Measurements from ENCODE around the gene RPS13. TPM values are rescaled to one million over a fixed set of nuclear protein-coding genes. Genes with fewer than 3 reads are reported as not detected.

The RPS13 gene
- total RNA-seq, 4 donors from 2014 or later, result 543 to 1,614 (median 1,223) TPM

GRCh38 chr11:17076517-17077239 lies 789 bp downstream of the RPS13 start:
- Histone ChIP-seq H3K27ac (peak overlapping the region; percentile 64 to 95 (median 85)), H3K4me3 (replicated peaks in 1 of 3) (peak overlapping the region; percentile 59 to 83 (median 82)), H3K9me3 (no peaks in the 10 kb centered on the region), H3K36me3 (peaks cover 24% of the 10 kb centered on the region in 2 donors), H3K27me3 (no peaks in the 10 kb centered on the region), H3K4me1 (peaks cover 19 to 21% of the 10 kb centered on the region in 2 donors)
- intact Hi-C loops (cut with DNase I), result loop anchor here (5.0 to 10.0 kb wide), 2 partner anchors 62 to 131 kb away; partner anchors contain the start of genes PIK3C2A and PLEKHA7
- WGBS, 2 donors, result 21 to 22% methylated on average over 14 to 15 of the region's 15 CpGs
- DNase-seq, result no peak
- no peak for TF ChIP-seq POLR2A (IDR thresholded peaks at IDR 0.05)
- TF ChIP-seq CTCF (IDR thresholded peaks at IDR 0.05), result no peak

GRCh38 chr11:17075506-17075905 lies 2.0 kb downstream of the RPS13 start:
- TF ChIP-seq POLR2A (IDR thresholded peaks at IDR 0.05) (no peak), CTCF (IDR thresholded peaks at IDR 0.05) (no peak)
- intact Hi-C loops (cut with DNase I), result loop anchor here (5.0 to 10.0 kb wide), 2 partner anchors 61 to 132 kb away; partner anchors contain the start of genes PIK3C2A and PLEKHA7
- H3K27ac ChIP-seq, result no peak overlapping the region

GRCh38 chr11:17073370-17074027 lies 4.0 kb downstream of the RPS13 start:
- intact Hi-C loops (cut with DNase I), result loop anchor here (10.0 kb wide), 1 partner anchor 59 kb away; the partner anchor contains the start of gene PLEKHA7
- peaks cover 16 to 20% of the 10 kb centered on the region in 2 donors for H3K4me1 ChIP-seq
- WGBS, 2 donors, result 60 to 71% methylated on average over 4 of the region's 4 CpGs
- H3K9me3 ChIP-seq, result no peaks in the 10 kb centered on the region
- H3K4me3 ChIP-seq (replicated peaks in 1 of 3), result no peak overlapping the region
- no peak for DNase-seq
- peaks cover 24% of the 10 kb centered on the region in 2 donors for H3K36me3 ChIP-seq
- no peak for TF ChIP-seq CTCF (IDR thresholded peaks at IDR 0.05)
- no peaks in the 10 kb centered on the region for H3K27me3 ChIP-seq
- no peak overlapping the region for H3K27ac ChIP-seq

More at GRCh38 chr11:17075506-17075905, 2.0 kb downstream of the RPS13 start:
- H3K4me3 ChIP-seq (replicated peaks in 1 of 3), result no peak overlapping the region
- H3K36me3 ChIP-seq, result peaks cover 24% of the 10 kb centered on the region in 2 donors
- no peak for DNase-seq
- no peaks in the 10 kb centered on the region for H3K9me3 ChIP-seq
- 80 to 82% methylated on average over 5 of the region's 5 CpGs for WGBS, 2 donors
- no peaks in the 10 kb centered on the region for H3K27me3 ChIP-seq
- peaks cover 19 to 21% of the 10 kb centered on the region in 2 donors for H3K4me1 ChIP-seq

GRCh38 chr11:17067417-17067816 lies 10.1 kb downstream of the RPS13 start:
- Histone ChIP-seq H3K27me3 (no peaks in the 10 kb centered on the region), H3K9me3 (no peaks in the 10 kb centered on the region), H3K4me3 (replicated peaks in 1 of 3) (no peak overlapping the region), H3K27ac (no peak overlapping the region), H3K4me1 (no peaks in the 10 kb centered on the region), H3K36me3 (no peaks in the 10 kb centered on the region)
- DNase-seq, result no peak
- TF ChIP-seq POLR2A (IDR thresholded peaks at IDR 0.05) (no peak), CTCF (IDR thresholded peaks at IDR 0.05) (no peak)
- whole genome bisulfite sequencing, 2 donors, result 93 to 98% methylated on average over 6 of the region's 6 CpGs
- intact Hi-C loops (cut with DNase I), result loop anchor here (5.0 kb wide), 2 partner anchors 120 to 285 kb away; no protein-coding TSS in a partner anchor

Measured in thyroid gland (tissue), 4 donors.